ENCODE data around the gene UBASH3B.

Gene UBASH3B

DNA sequence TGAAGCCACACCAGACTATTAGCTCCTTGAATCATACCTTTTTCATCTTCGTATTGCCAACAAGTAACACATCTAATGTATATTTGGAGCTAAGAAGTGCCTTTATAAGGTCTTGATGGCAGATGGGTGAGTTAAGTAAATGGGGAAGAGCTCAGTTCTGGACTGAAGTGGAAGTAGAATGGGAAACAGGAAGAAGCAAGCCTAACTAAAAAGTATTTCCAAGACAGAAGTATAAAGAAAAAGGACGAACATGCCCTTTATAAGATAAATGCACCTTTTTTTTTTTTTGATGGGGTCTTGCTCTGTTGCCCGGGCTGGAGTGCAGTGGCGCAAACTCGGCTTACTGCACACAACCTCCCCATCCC is 197.3 kb downstream of the UBASH3B start:
- H3K36me3 ChIP-seq (ENCODE audit: insufficient read depth, low read length) = no peaks in the 10 kb centered on the region
- no peak overlapping the region for H3K4me2 ChIP-seq (ENCODE audit: low read depth, low read length, poor library complexity, severe bottlenecking)
- H4K20me1 ChIP-seq (ENCODE audit: insufficient read depth, low read length, poor library complexity, severe bottlenecking) = no peaks in the 10 kb centered on the region
- no peaks in the 10 kb centered on the region for H3K79me2 ChIP-seq (ENCODE audit: insufficient read depth, low read length)
- H3K9me2 ChIP-seq (replicated peaks; ENCODE audit: low read depth, low read length) = no peaks in the 10 kb centered on the region
- H3K9ac ChIP-seq (ENCODE audit: low read depth, low read length, poor library complexity, severe bottlenecking) = peak overlapping the region; percentile 43
- peak overlapping the region; percentile 40 for H2AFZ ChIP-seq (ENCODE audit: low read length)
- no peak overlapping the region for H3K4me3 ChIP-seq (ENCODE audit: low read length, poor library complexity, severe bottlenecking)
- H3K9me3 ChIP-seq (ENCODE audit: insufficient read depth, low read depth, low read length) = no peaks in the 10 kb centered on the region
- TF ChIP-seq, protein P1, sequence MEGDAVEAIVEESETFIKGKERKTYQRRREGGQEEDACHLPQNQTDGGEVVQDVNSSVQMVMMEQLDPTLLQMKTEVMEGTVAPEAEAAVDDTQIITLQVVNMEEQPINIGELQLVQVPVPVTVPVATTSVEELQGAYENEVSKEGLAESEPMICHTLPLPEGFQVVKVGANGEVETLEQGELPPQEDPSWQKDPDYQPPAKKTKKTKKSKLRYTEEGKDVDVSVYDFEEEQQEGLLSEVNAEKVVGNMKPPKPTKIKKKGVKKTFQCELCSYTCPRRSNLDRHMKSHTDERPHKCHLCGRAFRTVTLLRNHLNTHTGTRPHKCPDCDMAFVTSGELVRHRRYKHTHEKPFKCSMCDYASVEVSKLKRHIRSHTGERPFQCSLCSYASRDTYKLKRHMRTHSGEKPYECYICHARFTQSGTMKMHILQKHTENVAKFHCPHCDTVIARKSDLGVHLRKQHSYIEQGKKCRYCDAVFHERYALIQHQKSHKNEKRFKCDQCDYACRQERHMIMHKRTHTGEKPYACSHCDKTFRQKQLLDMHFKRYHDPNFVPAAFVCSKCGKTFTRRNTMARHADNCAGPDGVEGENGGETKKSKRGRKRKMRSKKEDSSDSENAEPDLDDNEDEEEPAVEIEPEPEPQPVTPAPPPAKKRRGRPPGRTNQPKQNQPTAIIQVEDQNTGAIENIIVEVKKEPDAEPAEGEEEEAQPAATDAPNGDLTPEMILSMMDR (conservative IDR thresholded peaks at IDR 0.05; ENCODE audit: low read length) = no peak
- TF ChIP-seq EZH2phosphoT487 (IDR thresholded peaks at IDR 0.05; ENCODE audit: borderline replicate concordance) = no peak
- peaks cover 52% of the 10 kb centered on the region for H3K4me1 ChIP-seq (ENCODE audit: insufficient read depth, low read length, poor library complexity, severe bottlenecking)
- peaks cover 3% of the 10 kb centered on the region; the same call in 1 of the 2 replicates for H3F3A ChIP-seq (ENCODE audit: low read depth)
- no peaks in the 10 kb centered on the region for H3K27me3 ChIP-seq (ENCODE audit: insufficient read depth, low read length, poor library complexity, severe bottlenecking)

DNA sequence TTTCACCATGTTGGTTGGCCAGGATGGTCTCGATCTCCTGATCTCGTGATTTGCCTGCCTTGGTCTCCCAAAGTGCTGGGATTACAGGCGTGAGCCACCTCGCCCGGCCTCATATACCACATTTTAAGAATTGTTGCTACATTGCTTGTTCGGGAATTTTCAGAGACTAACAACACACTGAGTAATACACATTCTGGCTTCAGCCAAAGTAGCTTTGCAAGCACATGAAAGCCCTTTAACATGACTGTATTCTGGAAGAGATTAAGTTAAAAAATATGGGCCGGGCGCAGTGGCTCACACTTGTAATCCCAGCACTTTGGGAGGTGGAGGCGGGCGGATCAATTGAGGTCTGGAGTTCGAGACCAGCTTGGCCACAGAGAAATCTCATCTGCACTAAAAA is 197.7 kb downstream of the UBASH3B start:
- no peaks in the 10 kb centered on the region for H3K79me2 ChIP-seq (ENCODE audit: insufficient read depth, low read length)
- H3K27me3 ChIP-seq (ENCODE audit: insufficient read depth, low read length, poor library complexity, severe bottlenecking) = no peaks in the 10 kb centered on the region
- H3K9ac ChIP-seq (ENCODE audit: low read depth, low read length, poor library complexity, severe bottlenecking) = no peak overlapping the region
- H3K9me3 ChIP-seq (ENCODE audit: insufficient read depth, low read depth, low read length) = no peaks in the 10 kb centered on the region
- H3K4me3 ChIP-seq (ENCODE audit: low read length, poor library complexity, severe bottlenecking) = no peak overlapping the region
- TF ChIP-seq, protein P1 (conservative IDR thresholded peaks at IDR 0.05; ENCODE audit: low read length) = no peak
- TF ChIP-seq EZH2phosphoT487 (IDR thresholded peaks at IDR 0.05; ENCODE audit: borderline replicate concordance) = no peak
- H3F3A ChIP-seq (ENCODE audit: low read depth) = peaks cover 3% of the 10 kb centered on the region; the same call in 1 of the 2 replicates
- H3K4me2 ChIP-seq (ENCODE audit: low read depth, low read length, poor library complexity, severe bottlenecking) = no peak overlapping the region
- H3K36me3 ChIP-seq (ENCODE audit: insufficient read depth, low read length) = no peaks in the 10 kb centered on the region
- peaks cover 50% of the 10 kb centered on the region for H3K4me1 ChIP-seq (ENCODE audit: insufficient read depth, low read length, poor library complexity, severe bottlenecking)
- H3K9me2 ChIP-seq (replicated peaks; ENCODE audit: low read depth, low read length) = no peaks in the 10 kb centered on the region
- H4K20me1 ChIP-seq (ENCODE audit: insufficient read depth, low read length, poor library complexity, severe bottlenecking) = no peaks in the 10 kb centered on the region
- H2AFZ ChIP-seq (ENCODE audit: low read length) = no peak overlapping the region

DNA sequence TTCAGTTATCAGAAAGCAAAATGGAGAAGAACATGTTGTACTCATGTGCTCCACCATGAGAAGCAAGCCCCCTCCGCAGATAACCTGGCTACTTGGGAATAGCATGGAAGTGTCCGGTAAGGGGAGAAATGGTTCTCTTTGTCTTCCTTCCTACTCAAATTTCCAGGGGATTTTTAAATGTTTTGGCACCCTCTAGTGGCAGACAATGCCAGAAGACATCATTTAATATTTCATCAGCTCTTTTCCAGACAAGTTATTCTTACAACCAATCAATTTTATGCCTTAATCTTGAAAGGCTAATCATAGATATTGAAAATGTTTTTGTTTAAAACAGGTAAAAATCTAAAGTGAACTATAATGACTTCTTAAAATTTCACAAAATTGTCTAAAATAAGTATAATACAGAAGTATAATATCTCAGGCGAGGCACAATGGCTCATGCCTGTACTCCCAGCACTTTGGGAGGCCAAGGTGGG is 198.5 kb downstream of the UBASH3B start:
- no peak overlapping the region for H3K4me3 ChIP-seq (ENCODE audit: low read length, poor library complexity, severe bottlenecking)
- no peaks in the 10 kb centered on the region for H3K36me3 ChIP-seq (ENCODE audit: insufficient read depth, low read length)
- peak overlapping the region; percentile 28 for H3K4me2 ChIP-seq (ENCODE audit: low read depth, low read length, poor library complexity, severe bottlenecking)
- peak overlapping the region; percentile 21 for H3K9ac ChIP-seq (ENCODE audit: low read depth, low read length, poor library complexity, severe bottlenecking)
- H3K27me3 ChIP-seq (ENCODE audit: insufficient read depth, low read length, poor library complexity, severe bottlenecking) = no peaks in the 10 kb centered on the region
- TF ChIP-seq, protein P1 (conservative IDR thresholded peaks at IDR 0.05; ENCODE audit: low read length) = peak; percentile 84
- no peak for TF ChIP-seq EZH2phosphoT487 (IDR thresholded peaks at IDR 0.05; ENCODE audit: borderline replicate concordance)
- H3K4me1 ChIP-seq (ENCODE audit: insufficient read depth, low read length, poor library complexity, severe bottlenecking) = peaks cover 50% of the 10 kb centered on the region
- no peaks in the 10 kb centered on the region for H3K79me2 ChIP-seq (ENCODE audit: insufficient read depth, low read length)
- peaks cover 3% of the 10 kb centered on the region; the same call in 1 of the 2 replicates for H3F3A ChIP-seq (ENCODE audit: low read depth)
- H3K9me3 ChIP-seq (ENCODE audit: insufficient read depth, low read depth, low read length) = no peaks in the 10 kb centered on the region
- H3K9me2 ChIP-seq (replicated peaks; ENCODE audit: low read depth, low read length) = no peaks in the 10 kb centered on the region
- peak overlapping the region; percentile 84 for H2AFZ ChIP-seq (ENCODE audit: low read length)
- H4K20me1 ChIP-seq (ENCODE audit: insufficient read depth, low read length, poor library complexity, severe bottlenecking) = no peaks in the 10 kb centered on the region
